GM10847 (cell line): ENCODE results near the gene AZIN2.

Experiments
- POLR2A ChIP-seq: IDR thresholded peaks from 2 replicates; pipeline ENCODE4 v1.6.1; 2011; ENCODE audit not compliant: insufficient read length; ENCODE audit errors: extremely low read depth

AZIN2 gene

GRCh38 chr1:33131191-33131590 lies 50.2 kb downstream of the AZIN2 start:
- TF ChIP-seq POLR2A = no peak

GRCh38 chr1:33132549-33132948 lies 51.6 kb downstream of the AZIN2 start:
- no peak for TF ChIP-seq POLR2A

- TF ChIP-seq POLR2A = no peak
These were observed 52.6 kb downstream of the AZIN2 start for GRCh38 chr1:33133478-33134105.

- no peak for TF ChIP-seq POLR2A
These were observed 56.8 kb downstream of the AZIN2 start for GRCh38 chr1:33137800-33138199.

- TF ChIP-seq POLR2A = no peak
These were observed 59.5 kb downstream of the AZIN2 start for GRCh38 chr1:33140153-33141149.

GRCh38 chr1:33141216-33141615 lies 60.3 kb downstream of the AZIN2 start:
- no peak for TF ChIP-seq POLR2A

GRCh38 chr1:33141781-33142180 lies 60.8 kb downstream of the AZIN2 start:
- no peak for TF ChIP-seq POLR2A

GRCh38 chr1:33142483-33143064 lies 61.6 kb downstream of the AZIN2 start:
- TF ChIP-seq POLR2A = no peak

- TF ChIP-seq POLR2A = no peak
These were observed 62.2 kb downstream of the AZIN2 start for GRCh38 chr1:33143176-33143575.

- no peak for TF ChIP-seq POLR2A
These were observed 62.7 kb downstream of the AZIN2 start for GRCh38 chr1:33143698-33144097.

GRCh38 chr1:33146003-33146402 lies 65.0 kb downstream of the AZIN2 start:
- TF ChIP-seq POLR2A = no peak

- no peak for TF ChIP-seq POLR2A
These were observed 66.5 kb downstream of the AZIN2 start for GRCh38 chr1:33147275-33147996.

- no peak for TF ChIP-seq POLR2A
These were observed 67.0 kb downstream of the AZIN2 start for GRCh38 chr1:33147997-33148314.

GRCh38 chr1:33148615-33149014 lies 67.7 kb downstream of the AZIN2 start:
- TF ChIP-seq POLR2A = no peak

GRCh38 chr1:33149453-33150190 lies 68.7 kb downstream of the AZIN2 start:
- no peak for TF ChIP-seq POLR2A
